ENCODE data around the gene DNAJC18. TPM values are rescaled to one million over a fixed set of nuclear protein-coding genes. Genes with fewer than 3 reads are reported as not detected.
"Not testable (repeated sequence)": the region's sequence is repeated elsewhere in the genome, so short reads cannot be mapped to it uniquely, and the experiment has no call there.

DNAJC18 gene
- total RNA-seq, 1 donor from 2014 or later = 6.6 TPM

DNA sequence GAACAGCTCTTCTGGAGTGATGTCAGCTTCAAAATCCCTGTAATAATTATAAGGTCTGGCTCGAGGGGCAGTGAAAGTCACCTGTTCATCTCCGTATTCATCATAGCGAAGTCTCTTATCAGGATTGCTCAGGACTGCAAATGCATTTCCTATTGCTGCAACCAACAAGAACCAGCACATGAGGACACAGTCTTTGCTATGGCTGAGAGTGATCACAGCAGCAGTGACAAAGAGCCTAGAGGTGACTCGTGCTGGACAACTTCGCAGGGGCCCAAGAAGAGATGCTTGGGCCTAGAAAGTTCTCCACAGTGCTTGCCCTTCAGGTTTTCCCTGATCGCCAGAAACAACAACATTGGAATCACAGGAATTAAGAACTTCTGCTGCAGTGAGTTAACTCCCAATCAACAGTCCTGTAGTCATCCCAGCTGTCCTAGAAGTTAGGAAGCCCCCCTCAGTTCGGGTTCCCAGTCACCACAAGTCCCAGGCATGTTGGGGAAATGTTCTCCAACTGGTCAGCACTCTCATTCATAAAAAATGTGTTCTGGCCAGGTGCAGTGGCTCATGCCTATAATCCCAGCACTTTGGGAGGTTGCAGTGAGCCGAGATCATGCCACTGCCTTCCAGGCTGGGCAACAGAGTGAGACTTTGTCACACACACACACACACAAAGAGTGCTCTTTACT, 13.0 kb downstream of the DNAJC18 start:
- DNase-seq = no peak

DNA sequence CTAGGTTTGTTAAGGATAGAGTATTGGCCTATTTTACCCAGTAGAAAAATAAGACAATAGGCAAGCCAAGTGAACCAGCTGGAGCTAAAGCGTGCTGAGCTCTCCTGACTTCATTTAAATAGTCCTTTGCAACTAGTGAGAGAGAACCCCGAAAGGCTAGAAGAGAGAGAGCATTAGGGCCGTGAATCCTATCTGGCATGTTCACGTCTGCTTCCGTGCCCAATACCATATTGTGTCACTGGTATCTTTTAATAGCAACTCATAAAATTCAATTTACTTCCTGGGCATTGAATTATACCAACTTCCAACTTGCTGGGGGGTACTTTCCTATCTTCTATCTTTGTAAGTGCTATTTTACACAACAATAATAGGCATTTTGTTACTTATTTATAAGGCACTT, 13.8 kb downstream of the DNAJC18 start:
- no peak for DNase-seq

DNA sequence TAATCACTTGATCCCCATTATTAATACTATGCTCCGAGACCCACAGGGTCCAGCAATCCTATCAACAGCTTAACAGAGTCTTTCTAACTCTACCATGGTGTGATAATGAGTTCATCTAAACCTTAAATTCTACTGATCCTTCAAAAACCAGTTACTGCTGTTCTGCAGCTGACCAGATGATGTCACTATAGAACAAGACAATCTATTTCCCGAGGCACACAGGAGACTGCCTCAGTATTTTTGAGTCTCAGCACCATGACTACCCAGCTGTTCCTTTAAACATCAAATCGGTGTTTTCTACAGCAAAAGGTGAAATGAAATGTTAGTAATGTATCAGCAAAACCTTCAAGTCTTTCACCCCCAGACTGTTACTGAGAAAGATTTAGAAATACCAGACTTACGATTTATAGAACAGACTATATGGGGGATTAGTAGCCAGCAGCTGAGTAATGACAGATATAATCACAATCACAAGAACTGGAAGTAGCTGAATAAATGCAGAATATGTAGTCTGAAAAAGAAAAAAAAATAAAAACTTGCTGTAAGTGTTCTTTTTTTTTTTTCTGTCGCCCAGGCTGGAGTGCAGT, 16.9 kb downstream of the DNAJC18 start:
- peak; percentile 75 for DNase-seq

DNA sequence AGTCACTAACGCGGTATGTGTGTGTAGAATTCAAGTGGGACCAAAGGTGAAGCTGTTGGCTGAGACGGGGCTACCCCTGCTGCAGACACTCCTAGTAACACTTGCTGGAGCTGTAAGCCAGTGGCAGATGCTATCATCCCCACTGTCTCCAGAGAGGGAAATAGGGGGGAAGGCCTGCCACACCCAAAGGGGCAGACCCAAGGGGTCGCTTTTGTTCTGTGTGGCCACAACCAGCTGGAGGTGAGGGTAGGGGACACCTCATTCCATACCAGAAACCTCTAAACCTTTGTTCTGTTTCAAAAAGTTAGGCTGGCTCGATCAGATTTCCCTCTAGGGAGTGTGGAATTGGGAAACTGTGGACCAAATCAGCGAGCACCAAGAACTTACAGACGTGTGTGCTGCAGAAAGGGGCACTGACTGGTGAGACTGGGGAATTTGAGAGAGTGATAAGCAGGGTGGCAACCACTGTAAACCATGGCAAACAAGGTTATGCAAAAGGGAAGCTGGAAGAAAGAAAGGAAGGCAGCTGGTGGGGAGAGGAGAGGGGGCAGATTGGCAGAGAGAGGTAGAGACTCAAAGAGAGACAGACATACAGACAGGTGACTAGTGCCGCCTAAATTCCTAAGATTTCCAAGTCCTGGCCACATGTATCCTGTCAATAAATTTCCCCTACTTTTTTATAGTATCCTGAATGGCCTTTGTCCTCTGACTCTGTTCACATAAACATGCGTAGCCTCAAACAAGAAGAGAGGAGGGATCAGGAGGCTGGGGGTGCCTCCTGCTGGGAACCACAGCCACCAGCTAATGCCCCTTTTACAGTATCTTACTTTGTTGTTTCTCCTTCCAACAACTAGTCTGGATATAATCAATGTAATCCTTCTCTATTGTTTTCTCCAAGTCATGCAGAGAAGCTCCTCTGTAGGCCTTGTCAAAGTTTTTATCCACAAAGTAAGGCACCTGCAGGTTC, 19.8 kb downstream of the DNAJC18 start:
- no peak for DNase-seq

DNA sequence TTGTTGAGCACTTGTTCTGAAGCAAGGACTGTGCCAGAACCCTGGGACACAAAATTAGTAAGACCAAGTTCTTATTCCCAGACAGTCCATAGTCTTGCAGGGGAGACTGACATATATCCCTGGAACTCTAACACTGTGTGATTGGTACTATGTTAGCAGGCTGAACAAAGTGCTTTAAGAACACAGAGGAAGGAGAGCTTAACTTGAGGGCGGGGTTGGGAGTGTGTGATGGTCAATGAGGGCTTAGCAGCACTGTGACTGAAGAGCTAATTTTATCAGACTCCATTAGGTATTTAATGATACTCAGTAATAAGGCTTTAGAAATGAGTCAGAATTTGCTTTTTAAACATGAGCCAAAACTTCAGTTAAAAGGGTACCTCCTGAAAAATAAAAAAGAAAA, 20.5 kb downstream of the DNAJC18 start:
- DNase-seq = no peak

DNA sequence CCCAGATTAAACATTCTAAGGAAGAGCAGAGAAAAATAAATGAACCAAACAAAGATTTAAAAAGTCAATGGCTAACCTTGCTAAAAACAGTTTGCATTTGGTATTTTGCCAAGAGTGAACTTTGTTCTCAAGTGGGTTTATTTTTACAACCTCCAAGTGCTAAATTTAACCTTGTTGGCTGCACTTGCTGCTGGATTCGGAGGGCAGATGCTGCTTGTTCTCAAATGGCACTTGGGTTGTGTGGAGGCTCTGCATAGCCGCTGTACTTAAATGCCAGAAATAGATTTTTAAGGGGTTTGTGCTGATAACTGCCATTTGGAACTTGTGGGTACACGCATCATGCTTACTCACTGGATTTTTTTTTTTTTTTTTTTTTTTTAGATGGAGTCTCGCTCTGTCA, 22.1 kb downstream of the DNAJC18 start:
- DNase-seq = no peak

DNA sequence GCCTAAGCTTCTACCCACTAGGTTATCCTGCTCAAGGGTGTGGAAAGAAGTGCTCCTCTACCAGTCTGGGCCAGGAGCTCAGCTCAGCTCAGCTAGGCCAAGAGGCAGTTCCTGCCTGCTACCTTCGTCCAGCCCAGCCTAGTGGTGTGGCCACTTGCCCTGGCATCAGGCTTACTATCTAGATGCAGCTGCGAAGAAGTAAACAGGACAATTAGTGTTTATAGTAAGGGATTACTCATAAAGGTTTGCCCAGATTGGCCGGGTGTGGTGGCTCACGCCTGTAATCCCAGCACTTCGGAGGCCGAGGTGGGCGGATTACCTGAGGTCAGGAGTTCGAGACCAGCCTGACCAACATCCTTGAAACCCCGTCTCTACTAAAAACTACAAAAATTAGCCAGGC, 22.7 kb downstream of the DNAJC18 start:
- DNase-seq = no peak

DNA sequence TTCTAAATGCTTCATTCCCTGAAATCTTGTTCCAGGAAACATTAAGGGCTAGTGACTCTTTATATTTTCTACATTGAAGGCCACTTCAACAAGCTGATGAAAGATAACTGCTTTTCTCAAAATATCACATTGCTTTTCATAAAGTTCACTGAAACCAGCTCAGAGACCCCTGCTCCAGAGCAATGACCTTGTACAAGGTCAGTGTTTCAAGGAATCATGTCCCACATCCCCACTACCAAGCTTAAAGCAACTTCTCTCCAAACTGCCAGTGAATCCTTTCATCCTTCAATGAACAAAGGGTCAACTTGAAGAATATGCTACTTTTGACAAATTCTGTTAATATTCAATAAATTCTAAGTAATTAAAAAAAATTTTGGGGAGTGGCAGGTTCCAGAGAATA, 23.5 kb downstream of the DNAJC18 start:
- no peak for DNase-seq

DNA sequence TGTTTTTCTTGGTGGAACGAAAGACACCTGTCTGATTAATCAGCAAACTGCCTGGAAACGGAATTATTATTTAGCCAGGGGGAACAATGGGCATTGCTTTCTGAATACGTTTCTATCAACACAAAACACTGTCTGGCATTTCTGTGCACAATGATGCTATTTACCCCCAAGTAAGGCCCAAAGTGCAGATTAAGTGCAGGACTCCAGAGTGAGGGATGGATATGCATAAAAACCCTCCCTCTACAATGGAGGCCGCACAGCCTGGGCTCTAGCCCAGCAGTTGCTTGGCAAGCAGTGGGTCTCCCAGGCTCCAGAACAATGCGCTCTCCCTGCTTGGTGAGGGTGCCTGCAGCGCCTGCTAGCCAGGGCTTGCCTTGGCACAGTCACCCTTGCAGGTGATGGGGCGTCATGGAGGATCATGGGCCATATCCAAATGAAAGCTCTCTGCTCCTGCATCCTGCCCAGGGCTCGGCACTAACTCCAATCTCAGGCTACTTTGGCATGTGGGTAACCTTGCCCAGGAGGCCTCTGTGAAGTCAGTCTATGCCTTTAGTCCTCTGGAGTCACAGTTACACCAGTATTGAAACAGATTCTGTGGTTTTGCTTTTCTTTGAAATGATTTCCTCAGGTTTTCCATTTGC, 24.0 kb downstream of the DNAJC18 start:
- no peak for DNase-seq

DNA sequence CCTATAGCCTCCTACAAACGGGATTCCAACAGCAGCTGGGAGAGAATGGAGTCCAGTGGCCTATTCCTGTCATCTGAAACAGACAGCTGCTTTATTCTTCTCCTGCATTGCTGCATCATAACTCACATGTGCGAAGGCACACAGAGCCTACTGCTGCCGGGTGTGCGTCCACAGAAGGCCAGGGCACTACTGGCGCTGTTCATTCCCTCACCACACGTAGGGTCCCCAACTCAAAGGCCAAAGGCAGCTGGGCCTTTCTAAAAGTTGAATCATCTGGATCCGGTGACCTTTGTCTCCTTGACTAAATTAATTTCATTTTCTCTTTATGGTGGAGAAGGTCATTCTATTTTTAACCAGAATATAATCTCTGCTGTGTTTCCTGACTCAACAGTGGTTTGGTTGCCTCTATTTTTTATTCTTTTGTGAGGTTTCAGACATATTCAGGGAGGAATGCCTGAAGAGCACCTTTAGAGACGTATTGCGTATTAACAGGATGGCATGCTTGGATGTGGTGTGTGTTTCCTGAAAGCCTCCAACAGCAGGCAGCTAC, 24.7 kb downstream of the DNAJC18 start:
- no peak for DNase-seq

DNA sequence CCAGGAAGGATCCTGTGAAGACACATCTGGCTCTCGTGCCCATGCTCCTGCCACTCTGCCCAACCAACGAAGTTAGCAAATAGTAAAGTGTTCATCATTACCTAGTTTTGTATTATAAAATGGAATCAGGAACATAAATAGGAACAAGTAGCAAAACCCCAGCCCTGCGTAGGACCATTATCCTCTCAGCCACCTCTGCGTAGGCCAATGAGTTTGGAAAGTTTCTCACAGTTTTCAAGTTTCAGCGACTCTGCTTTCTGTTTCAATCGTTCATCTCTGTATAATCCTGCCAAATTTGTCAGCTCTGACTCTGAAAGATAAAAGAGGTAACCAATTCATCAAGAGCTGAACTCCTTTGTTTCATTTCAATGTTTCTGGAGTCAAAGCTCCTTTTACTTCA, 25.4 kb downstream of the DNAJC18 start:
- DNase-seq = no peak

DNA sequence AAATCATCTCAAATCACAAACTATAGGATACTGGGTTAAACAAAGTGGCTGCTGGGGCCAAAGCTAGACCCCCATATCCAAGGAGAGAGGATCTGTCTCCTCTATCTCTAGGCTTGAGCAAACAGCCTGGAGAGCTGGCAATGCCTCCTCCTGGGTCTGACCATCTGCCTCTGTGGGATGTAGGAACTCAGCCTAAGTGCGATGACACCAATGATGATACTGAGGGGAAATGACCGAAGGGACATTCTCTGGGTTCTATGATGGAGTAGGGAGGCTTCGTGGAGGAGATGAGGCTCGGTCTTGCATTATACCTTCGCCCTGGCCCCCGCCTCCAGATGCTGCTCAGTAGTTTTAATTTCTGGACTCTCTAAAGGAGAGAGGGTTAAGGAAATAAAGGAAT, 26.2 kb downstream of the DNAJC18 start:
- no peak for DNase-seq

DNA sequence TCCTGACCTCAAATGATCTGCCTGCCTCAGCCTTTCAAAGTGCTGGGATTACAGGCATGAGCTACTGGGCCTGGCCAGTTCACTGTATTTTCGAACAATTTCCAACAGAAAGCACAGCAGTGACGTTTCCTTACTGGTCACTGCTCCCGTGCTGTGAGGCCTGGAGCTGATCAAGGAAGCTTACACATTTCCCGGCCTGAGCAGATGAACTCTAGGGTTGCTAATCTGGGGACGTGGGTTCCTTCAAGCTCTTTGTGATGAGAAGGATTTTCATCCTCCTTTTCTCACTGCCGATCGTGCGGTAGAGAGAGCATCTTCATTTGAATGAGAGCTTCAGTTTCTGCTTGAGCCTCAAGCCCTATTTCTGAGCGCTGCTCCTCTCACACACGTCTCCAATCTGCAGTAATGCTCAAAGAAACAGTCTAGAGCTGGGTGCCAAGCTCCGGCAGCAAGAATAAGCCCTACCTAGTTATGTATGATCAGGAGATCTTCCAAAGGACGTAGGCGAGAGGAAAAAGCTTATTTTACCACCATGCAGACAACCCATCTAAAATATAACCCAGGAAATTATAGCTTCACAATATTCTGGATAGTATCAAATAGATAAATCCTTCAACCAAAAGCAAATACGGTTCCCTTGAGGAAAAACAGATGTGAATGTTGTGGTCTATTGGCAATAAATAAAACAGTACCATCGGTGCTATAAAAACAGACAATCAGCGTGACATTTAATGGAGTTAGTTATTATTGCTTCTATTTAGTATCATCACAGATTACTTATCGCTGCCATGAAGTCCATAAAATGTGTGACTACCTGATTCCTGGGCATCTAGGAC, 28.1 kb downstream of the DNAJC18 start:
- DNase-seq = no peak

DNA sequence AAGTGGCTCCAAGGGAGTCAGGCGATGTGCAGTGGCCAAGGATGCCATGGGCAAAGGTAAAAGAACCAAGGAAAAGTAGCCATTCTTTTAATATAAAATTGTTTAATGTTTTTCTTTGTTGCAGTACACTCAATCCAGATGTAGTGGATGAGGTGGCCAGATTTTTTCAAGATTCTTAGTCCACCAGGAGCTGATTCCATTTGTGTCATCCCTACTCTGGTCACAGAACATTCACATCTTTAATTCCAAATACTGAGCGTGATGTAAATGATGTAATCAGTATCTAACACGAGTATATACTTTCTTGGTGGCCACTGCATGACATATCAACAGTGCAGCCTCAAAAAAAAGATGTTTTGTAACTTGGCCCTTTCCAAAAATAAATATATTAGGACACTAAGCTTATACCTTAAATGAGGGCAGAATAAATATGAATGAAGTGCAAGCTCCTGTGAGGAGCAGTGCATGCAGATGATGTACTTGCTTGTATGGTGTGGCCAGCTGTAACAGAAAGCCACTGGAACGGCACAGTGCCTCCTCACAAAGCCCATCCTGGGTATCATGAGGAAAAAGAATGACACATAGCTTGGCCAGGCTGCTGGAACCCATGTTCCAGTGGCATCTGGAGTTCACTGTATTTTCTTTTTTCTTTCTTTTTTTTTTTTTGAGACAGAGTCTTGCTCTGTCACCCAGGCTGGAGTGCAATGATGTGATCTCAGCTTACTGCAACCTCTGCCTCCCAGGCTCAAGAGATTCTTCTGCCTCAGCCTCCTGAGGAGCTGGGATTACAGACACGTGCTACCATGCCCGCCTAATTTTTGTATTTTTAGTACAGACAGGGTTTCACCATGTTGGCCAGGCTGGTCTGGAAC, 29.0 kb downstream of the DNAJC18 start:
- DNase-seq = no peak

DNA sequence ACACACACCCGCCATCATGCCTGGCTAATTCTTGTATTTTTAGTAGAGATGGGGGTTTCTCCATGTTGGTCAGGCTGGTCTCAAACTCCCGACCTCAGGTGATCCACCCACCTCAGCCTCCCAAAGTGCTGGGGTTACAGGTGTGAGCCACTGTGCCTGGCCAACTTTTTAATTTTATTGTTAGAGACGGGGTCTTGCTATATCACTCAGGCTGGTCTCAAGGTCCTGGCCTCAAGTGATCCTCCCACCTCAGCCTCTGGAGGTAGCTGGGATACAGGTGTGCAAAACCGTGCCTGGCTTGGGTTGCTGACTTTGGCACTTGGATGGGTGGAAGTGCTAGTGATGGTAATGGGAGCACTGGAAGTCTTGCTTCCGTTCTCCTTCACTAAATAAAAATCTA, 30.2 kb downstream of the DNAJC18 start:
- not testable (repeated sequence) for DNase-seq

DNA sequence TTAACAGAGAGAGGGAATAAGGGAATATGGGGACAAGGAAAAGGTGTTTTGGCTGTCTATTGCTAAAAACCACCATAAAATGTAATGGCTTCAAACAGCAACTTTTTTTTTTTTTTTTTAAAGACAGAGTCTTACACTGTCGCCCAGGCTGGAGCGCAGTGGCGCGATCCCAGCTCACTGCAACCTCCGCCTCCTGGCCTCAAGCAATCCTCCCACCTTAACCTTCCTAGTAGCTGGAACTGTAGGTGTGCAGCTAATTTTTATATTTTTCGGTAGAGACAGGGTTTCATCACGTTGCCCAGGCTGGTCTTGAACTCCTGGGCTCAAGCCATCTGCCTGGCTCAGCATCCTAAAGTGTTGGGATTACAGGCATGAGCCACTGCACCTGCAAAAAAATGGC, 31.1 kb downstream of the DNAJC18 start:
- DNase-seq = no peak

DNA sequence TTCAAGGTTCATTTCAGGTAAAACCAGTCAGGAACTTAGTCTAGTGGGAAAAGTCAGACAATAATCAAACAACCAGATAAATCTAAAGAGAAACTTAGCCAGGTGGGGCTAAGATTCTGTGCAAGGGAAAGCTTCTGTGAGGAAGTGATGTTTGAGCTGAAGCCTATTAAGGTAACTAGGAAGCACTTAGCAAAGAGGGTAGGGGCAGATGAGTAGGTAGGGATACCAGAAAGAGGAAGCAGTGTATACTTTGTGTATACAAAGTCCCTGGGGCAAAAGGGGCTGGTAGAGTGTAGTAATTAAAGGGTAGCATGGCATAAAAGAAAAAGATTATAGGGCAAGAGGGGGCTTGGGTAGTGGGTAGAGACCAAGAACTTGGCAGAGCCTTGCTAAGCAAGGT, 31.8 kb downstream of the DNAJC18 start:
- DNase-seq = no peak

DNA sequence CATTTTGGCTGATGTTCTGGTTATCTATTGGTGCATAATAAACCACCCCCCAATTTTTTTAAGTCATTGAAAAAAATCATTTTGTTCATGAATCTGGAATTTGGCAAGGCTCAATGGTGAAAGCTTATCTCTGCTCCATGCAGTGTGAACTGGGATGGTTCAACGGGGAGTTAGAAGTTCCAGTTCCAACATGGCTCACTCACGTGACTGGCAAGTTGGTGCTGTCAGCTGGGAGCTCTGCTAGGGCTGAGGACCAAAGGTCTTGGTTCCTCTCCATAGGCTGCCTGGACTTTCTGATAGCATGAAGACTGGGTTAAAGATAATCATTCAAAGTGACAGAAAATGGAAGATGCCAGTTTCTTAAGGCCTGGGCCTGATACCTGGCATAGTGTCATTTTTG, 32.4 kb downstream of the DNAJC18 start:
- no peak for DNase-seq

DNA sequence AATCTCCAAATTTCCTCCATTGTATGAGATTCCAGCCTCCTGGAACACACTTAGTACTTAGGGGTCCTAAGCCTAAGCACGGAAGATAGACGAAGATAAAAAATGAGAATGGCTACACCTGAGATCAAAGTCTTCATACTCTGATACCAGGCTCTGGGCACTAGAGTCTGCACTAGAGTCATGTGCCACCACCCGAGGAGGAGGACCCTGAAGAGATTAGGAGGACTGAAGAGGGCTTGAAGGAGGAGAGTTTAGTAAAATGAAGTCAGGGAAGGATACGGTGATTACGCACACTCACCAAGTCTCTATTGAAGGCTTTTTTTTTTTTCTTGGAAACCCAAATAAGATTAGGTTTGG, 34.9 kb downstream of the DNAJC18 start:
- no peak for DNase-seq

DNA sequence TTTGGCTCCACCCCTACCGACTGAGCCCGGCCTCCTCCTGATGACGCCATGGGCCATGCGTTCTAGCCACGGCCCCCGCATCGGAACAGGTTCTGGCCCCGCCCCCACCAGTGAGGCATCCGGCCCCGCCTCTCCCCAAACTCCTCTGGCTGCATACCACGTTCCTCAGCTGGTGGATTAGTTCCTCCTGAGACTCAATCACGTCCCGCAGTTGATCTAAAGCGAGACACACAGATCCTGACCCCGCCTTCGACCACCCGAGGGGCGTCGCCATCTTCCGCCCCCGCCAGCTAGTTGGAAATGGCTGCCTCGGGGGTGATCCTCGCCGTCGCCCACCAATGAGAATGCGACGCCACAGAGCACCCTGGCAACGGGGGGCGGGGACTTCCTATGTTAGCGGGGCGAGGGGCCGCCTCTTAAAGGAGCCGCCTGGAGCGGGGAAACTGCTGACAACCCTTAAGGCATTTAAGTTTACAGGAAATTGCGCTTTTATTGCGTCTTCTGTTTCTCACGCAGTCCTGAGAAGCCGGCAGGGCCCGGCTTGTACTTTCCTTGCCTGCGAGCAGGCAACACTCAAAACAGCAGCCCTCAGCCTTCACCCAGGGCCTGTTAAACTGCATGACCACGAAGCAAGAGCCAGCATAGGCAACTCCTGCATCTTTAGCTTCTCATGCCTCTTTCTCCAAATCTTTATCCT, 35.4 kb downstream of the DNAJC18 start, which contains the start of gene SPATA24:
Gene SPATA24, minus strand, starts transcription at position 303 of the 697 bp plus-strand sequence. Its CDS starts 29 bp downstream, at position 274.
- peak; percentile 97 for DNase-seq
